ENCODE results near the gene C6orf132. TPM values are rescaled to one million over a fixed set of nuclear protein-coding genes. Genes with fewer than 3 reads are reported as not detected.

Gene C6orf132
- total and polyA plus RNA-seq, 2 of the 8 experiments (the other 6 are each of a cell fraction or from before 2014, with no cell fraction given) = 31.5 to 64.0 TPM

- TF ChIP-seq SIN3A (conservative IDR thresholded peaks at IDR 0.05 in 1 of 2, IDR thresholded peaks at IDR 0.05 in 1 of 2; ENCODE audit: low read depth in 1 of 2, low read length in 2 of 2) = peak; percentile 45 to 65; a peak in 1 of 4 replicates
- TF ChIP-seq SP2 (IDR thresholded peaks at IDR 0.05; ENCODE audit: low read length) = no peak
- no peak for TF ChIP-seq CHD2 (IDR thresholded peaks at IDR 0.05; ENCODE audit: low read length)
- no peak for TF ChIP-seq TCF12 (IDR thresholded peaks at IDR 0.05; ENCODE audit: low read depth, low read length)
- 0 out of 2 replicates have a peak, but pooled peaks have one; percentile 2 for TF ChIP-seq PHF8 (conservative IDR thresholded peaks at IDR 0.05; ENCODE audit: low read depth, low read length)
- 0 out of 2 replicates have a peak, but pooled peaks have one; percentile 31 for TF ChIP-seq TAF1 (IDR thresholded peaks at IDR 0.05; ENCODE audit: low read depth, low read length)
- no peak for TF ChIP-seq CTCF (IDR thresholded peaks at IDR 0.05; ENCODE audit: control extremely low read depth in 1 of 3, insufficient read depth in 1 of 3, low read depth in 1 of 3, low read length in 3 of 3)
- no peak for TF ChIP-seq MAFK (IDR thresholded peaks at IDR 0.05; ENCODE audit: low read depth, low read length)
- no peak for TF ChIP-seq POLR2A (IDR thresholded peaks at IDR 0.05; ENCODE audit: control extremely low read depth in 1 of 2, low read depth in 2 of 2, low read length in 2 of 2)
- no peak for TF ChIP-seq GABPA (IDR thresholded peaks at IDR 0.05; ENCODE audit: borderline replicate concordance, insufficient read depth, low read length)
- TF ChIP-seq USF2 (IDR thresholded peaks at IDR 0.05; ENCODE audit: low read length) = no peak
- no peak for TF ChIP-seq CEBPB (IDR thresholded peaks at IDR 0.05; ENCODE audit: low read depth, low read length)
- no peak for TF ChIP-seq FOSL1 (IDR thresholded peaks at IDR 0.05; ENCODE audit: insufficient read depth, low read depth, low read length)
- no peak for TF ChIP-seq EP300 (IDR thresholded peaks at IDR 0.05; ENCODE audit: borderline replicate concordance in 1 of 2, low read depth in 2 of 2, low read length in 2 of 2)
- no peak for TF ChIP-seq CHD1 (IDR thresholded peaks at IDR 0.05; ENCODE audit: low read depth, low read length)
- TF ChIP-seq ATF3 (IDR thresholded peaks at IDR 0.05; ENCODE audit: insufficient read depth, low read depth, low read length) = no peak
- TF ChIP-seq KDM5A (IDR thresholded peaks at IDR 0.05; ENCODE audit: low read length) = no peak
- no peak for TF ChIP-seq SIRT6 (IDR thresholded peaks at IDR 0.05; ENCODE audit: low read length)
- no peak for TF ChIP-seq NANOG (IDR thresholded peaks at IDR 0.05; ENCODE audit: insufficient read depth, low read depth, low read length, poor library complexity, severe bottlenecking)
- 0 out of 2 replicates have a peak, but pooled peaks have one; percentile 51 for TF ChIP-seq YY1 (IDR thresholded peaks at IDR 0.05; ENCODE audit: low read depth, low read length)
These were observed 35.3 kb upstream of the C6orf132 start (continued) for GRCh38 chr6:42177514-42178364.

Measured in H1 (cell line).